Osteocyte (in vitro differentiated cells): Measurements from ENCODE around the gene GALNT14. TPM values are rescaled to one million over a fixed set of nuclear protein-coding genes. Genes with fewer than 3 reads are reported as not detected.

Source experiments
- DNase-seq: peaks from one replicate; pipeline ENCODE4 v3.0.0; 2021; ENCODE audit warnings: mixed read lengths; ENCODE audit not compliant: unreplicated experiment; ENCODE audit errors: extremely low spot score
- H3K27ac Mint-ChIP-seq: one replicate; pipeline ENCODE4 v1.8.0; 2021; ENCODE audit warnings: mild to moderate bottlenecking, mixed read lengths; ENCODE audit not compliant: unreplicated experiment
- H3K27me3 Mint-ChIP-seq: one replicate; pipeline ENCODE4 v1.8.0; 2021; ENCODE audit warnings: mixed read lengths; ENCODE audit not compliant: unreplicated experiment
- H3K36me3 Mint-ChIP-seq: one replicate; pipeline ENCODE4 v1.8.0; 2021; ENCODE audit warnings: mixed read lengths; ENCODE audit not compliant: unreplicated experiment
- H3K4me1 Mint-ChIP-seq: one replicate; pipeline ENCODE4 v1.8.0; 2021; ENCODE audit warnings: mixed read lengths; ENCODE audit not compliant: unreplicated experiment
- H3K4me3 Mint-ChIP-seq: one replicate; pipeline ENCODE4 v1.8.0; 2021; ENCODE audit warnings: mild to moderate bottlenecking, moderate library complexity, mixed read lengths; ENCODE audit not compliant: unreplicated experiment
- H3K9me3 Mint-ChIP-seq: one replicate; pipeline ENCODE4 v1.8.0; 2021; ENCODE audit warnings: mixed read lengths; ENCODE audit not compliant: unreplicated experiment
- CTCF ChIP-seq: fragments of 200-600 bp; sonication (generic); IDR thresholded peaks from 2 replicates; pipeline ENCODE4 v1.5.0; 2021; ENCODE audit warnings: antibody characterized with exemption, mild to moderate bottlenecking, moderate library complexity
- total RNA-seq: library from RNA; stranded (reverse); gene quantifications from 2 replicates; pipeline ENCODE4 v1.2.1, GENCODE V29; 2021

Gene GALNT14
- total RNA-seq, 1 donor from 2014 or later, result 4.1 TPM

DNA sequence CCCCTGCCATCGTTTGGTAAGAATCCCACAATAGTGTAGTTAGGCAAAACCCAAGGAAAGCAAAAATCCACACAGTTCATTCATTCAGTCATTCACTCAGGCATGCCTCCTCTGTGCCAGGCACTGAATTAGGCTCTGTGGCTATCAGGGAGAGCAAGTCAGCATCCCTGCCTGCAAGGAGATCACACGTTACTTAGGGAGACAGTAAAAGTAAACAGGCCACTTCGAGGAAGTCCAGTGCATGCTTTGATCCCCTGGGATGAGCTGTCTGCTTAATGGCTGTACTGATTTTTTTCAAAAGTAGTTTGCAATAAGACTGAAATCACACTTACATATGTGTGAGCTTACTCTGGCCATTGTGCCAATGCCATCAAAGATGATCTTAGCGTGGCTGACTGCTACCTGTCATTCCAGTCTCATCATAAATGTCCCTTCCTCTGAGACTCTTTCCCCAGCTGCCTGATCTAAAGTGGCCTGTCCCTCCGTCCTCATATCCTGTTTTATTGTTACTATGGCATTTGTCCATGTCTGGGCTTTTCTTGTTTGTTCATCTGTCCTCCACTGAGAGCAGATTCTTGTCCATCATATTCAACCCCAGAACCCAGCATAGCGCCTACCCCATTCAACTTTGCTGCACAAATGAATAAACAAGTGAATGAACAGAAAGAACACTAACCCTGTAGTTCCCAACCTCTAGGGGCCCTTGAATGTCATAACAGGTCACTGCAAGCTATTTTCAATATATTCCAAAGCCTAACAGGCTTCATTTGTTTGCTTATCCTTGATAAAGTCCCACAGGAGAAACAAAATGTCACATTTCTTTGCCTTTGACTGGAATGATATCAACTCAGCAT, 84.1 kb downstream of the GALNT14 start:
- TF ChIP-seq CTCF, result no peak
- H3K36me3 Mint-ChIP-seq, result no peaks in the 10 kb centered on the region
- DNase-seq, result no peak
- H3K27me3 Mint-ChIP-seq, result no peaks in the 10 kb centered on the region
- no peak overlapping the region for H3K4me3 Mint-ChIP-seq
- no peak overlapping the region for H3K27ac Mint-ChIP-seq
- no peaks in the 10 kb centered on the region for H3K4me1 Mint-ChIP-seq
- no peaks in the 10 kb centered on the region for H3K9me3 Mint-ChIP-seq

DNA sequence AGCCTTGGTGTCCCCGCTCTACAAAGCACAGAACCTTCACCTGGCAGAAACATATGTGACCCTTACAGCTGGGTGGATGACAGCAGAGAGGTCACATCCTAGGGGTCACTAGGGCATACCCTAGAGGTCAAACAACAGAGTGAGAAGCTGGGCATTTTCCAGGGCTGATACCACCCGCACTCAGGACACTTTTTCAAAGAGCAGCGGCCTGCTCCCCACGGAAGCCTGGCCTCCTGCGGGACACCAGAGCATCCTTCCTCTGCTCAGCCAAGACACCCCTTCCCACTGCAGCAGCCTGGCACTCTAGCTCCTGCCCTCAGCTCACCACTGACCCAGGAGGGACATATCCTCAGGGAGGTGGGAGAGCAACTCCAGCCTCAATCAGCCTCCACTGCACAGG, 86.0 kb downstream of the GALNT14 start:
- H3K27ac Mint-ChIP-seq, result no peak overlapping the region
- H3K4me3 Mint-ChIP-seq, result no peak overlapping the region
- DNase-seq, result no peak
- H3K27me3 Mint-ChIP-seq, result no peaks in the 10 kb centered on the region
- H3K9me3 Mint-ChIP-seq, result no peaks in the 10 kb centered on the region
- H3K4me1 Mint-ChIP-seq, result no peaks in the 10 kb centered on the region
- no peaks in the 10 kb centered on the region for H3K36me3 Mint-ChIP-seq
- TF ChIP-seq CTCF, result no peak

DNA sequence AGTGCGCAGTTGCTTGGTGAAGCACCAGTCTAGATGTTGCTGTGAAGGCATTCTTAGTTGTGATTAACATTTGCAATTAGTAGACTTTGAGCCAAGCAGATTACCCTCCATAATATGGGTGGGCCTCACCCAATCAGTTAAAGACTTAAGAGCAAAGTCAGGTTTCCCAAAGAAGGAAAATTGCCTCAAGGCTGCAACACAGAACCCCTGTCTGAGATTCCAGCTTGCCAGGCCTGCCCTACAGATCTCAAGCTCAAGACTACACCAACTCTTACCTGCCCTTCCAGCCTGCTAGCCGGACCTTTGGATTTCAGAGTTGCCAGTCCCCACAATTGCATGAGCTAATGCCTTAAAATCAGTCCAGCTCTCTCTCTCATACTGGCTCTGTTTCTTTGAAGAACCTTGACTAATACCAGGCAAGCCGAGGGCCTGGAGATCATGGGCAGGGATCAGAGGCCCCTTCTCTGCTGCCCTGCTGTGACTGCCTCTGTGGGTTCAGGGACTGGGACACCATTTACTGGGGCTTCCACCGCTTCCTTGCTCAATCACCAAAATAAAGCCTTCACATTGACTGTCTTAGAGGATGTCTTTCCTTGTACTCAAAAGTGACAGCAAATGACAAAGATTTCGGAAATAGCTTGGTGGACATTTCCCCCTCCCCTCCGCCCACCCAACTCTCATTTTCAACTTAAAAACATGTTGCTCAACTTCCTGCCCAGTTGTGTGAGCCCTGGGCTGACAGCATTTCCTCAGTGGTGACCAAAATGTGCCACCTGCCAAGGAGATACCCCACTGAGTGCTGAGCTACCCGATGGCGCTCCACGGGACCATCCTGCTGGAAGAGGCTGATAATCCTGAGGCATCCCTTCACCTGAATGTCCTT, 86.7 kb downstream of the GALNT14 start:
- H3K9me3 Mint-ChIP-seq, result no peaks in the 10 kb centered on the region
- no peaks in the 10 kb centered on the region for H3K27me3 Mint-ChIP-seq
- H3K4me3 Mint-ChIP-seq, result no peak overlapping the region
- H3K27ac Mint-ChIP-seq, result no peak overlapping the region
- H3K4me1 Mint-ChIP-seq, result no peaks in the 10 kb centered on the region
- no peak for DNase-seq
- no peak for TF ChIP-seq CTCF
- no peaks in the 10 kb centered on the region for H3K36me3 Mint-ChIP-seq

- no peak for DNase-seq
- no peak overlapping the region for H3K4me3 Mint-ChIP-seq
- H3K27me3 Mint-ChIP-seq, result no peaks in the 10 kb centered on the region
- no peak for TF ChIP-seq CTCF
- no peak overlapping the region for H3K27ac Mint-ChIP-seq
- H3K36me3 Mint-ChIP-seq, result no peaks in the 10 kb centered on the region
- H3K4me1 Mint-ChIP-seq, result no peaks in the 10 kb centered on the region
- no peaks in the 10 kb centered on the region for H3K9me3 Mint-ChIP-seq
Measured at GRCh38 chr2:31049916-31050588, 88.2 kb downstream of the GALNT14 start.
